Neural progenitor cell (in vitro differentiated cells): ENCODE measurements around the gene IPO13. TPM values are rescaled to one million over a fixed set of nuclear protein-coding genes. Genes with fewer than 3 reads are reported as not detected.

ENCODE experiments used
- DNase-seq: peaks from one replicate; pipeline ENCODE4 v3.0.0-alpha.2; 2016; ENCODE audit warnings: low spot score
- H2AFZ ChIP-seq: fragments of 200-600 bp; sonication (generic); replicated peaks from 2 replicates; pipeline ENCODE4 v1.6.1; 2016; ENCODE audit warnings: antibody characterized with exemption
- H3F3A ChIP-seq: fragments of 200-600 bp; sonication (generic); 2 replicates; pipeline ENCODE4 v1.6.1; 2016; ENCODE audit warnings: antibody characterized with exemption, low read depth
- H3K27ac ChIP-seq: fragments of 200-600 bp; sonication (generic); 2 replicates; pipeline ENCODE4 v1.5.1; 2016; ENCODE audit warnings: mild to moderate bottlenecking
- H3K27me3 ChIP-seq: fragments of 200-600 bp; sonication (generic); 2 replicates; pipeline ENCODE4 v1.6.1; 2016; ENCODE audit warnings: mild to moderate bottlenecking, moderate library complexity
- H3K36me3 ChIP-seq: fragments of 200-600 bp; sonication (generic); 2 replicates; pipeline ENCODE4 v1.5.1; 2016
- H3K4me1 ChIP-seq: fragments of 200-600 bp; sonication (generic); 2 replicates; pipeline ENCODE4 v1.6.1; 2016; ENCODE audit warnings: mixed run types
- H3K4me2 ChIP-seq: fragments of 200-600 bp; sonication (generic); 2 replicates; pipeline ENCODE4 v1.6.1; 2016
- H3K4me3 ChIP-seq: fragments of 200-600 bp; sonication (generic); 2 replicates; pipeline ENCODE4 v1.5.1; 2016
- H3K79me2 ChIP-seq: fragments of 200-600 bp; sonication (generic); 2 replicates; pipeline ENCODE4 v1.6.1; 2016; ENCODE audit warnings: low read depth
- H3K9ac ChIP-seq: fragments of 200-600 bp; sonication (generic); 2 replicates; pipeline ENCODE4 v1.6.1; 2016
- H3K9me3 ChIP-seq: fragments of 200-600 bp; sonication (generic); 2 replicates; pipeline ENCODE4 v1.5.1; 2016; ENCODE audit warnings: low read depth
- H4K20me1 ChIP-seq: fragments of 200-600 bp; sonication (generic); 2 replicates; pipeline ENCODE4 v1.6.1; 2016; ENCODE audit warnings: low read depth
- H3K27ac Mint-ChIP-seq: 3 replicates; pipeline ENCODE4 v1.8.0; 2021; ENCODE audit warnings: mixed read lengths
- H3K27me3 Mint-ChIP-seq: 2 replicates; pipeline ENCODE4 v1.8.0; 2022; ENCODE audit warnings: low read depth, mild to moderate bottlenecking, inconsistent platforms, moderate library complexity, mixed read lengths; ENCODE audit not compliant: insufficient read depth
- H3K36me3 Mint-ChIP-seq: 3 replicates; pipeline ENCODE4 v1.8.0; 2021; ENCODE audit warnings: mixed read lengths
- H3K4me1 Mint-ChIP-seq: 3 replicates; pipeline ENCODE4 v1.8.0; 2021; ENCODE audit warnings: mixed read lengths
- H3K4me3 Mint-ChIP-seq: 3 replicates; pipeline ENCODE4 v1.8.0; 2021; ENCODE audit warnings: mild to moderate bottlenecking, moderate library complexity, mixed read lengths
- H3K9me3 Mint-ChIP-seq: 3 replicates; pipeline ENCODE4 v1.8.0; 2020; ENCODE audit warnings: mixed read lengths
- EZH2 ChIP-seq: fragments of 200-600 bp; sonication (generic); IDR thresholded peaks from 2 replicates; pipeline ENCODE4 v1.6.1; 2017; ENCODE audit warnings: antibody characterized with exemption, mild to moderate bottlenecking, moderate library complexity
- EZH2phosphoT487 ChIP-seq: fragments of 200-600 bp; sonication (generic); IDR thresholded peaks from 2 replicates; pipeline ENCODE4 v1.6.1; 2017; ENCODE audit warnings: antibody characterized with exemption
- total RNA-seq: library from RNA; depleted of rRNA; stranded (reverse); fragments of >200 nt; gene quantifications from 2 replicates; pipeline ENCODE4 v1.2.3, GENCODE V29; 2015; ENCODE audit warnings: low replicate concordance
- TF ChIP-seq, protein P1 (sequence below): fragments of 200-600 bp; sonication (generic); IDR thresholded peaks from 2 replicates; pipeline ENCODE4 v1.5.1; 2017; ENCODE audit warnings: antibody characterized with exemption, mild to moderate bottlenecking

The IPO13 gene
- total RNA-seq, 1 donor from 2014 or later = 7.2 TPM

- H3K27ac ChIP-seq = no peak overlapping the region
- H3K4me1 ChIP-seq = peaks cover 10% of the 10 kb centered on the region
- peaks cover 21% of the 10 kb centered on the region for H4K20me1 ChIP-seq
- Mint-ChIP-seq H3K27ac (no peak overlapping the region), H3K27me3 (peaks cover 5% of the 10 kb centered on the region), H3K4me3 (no peak overlapping the region), H3K4me1 (peaks cover 42% of the 10 kb centered on the region), H3K36me3 (peaks cover 3% of the 10 kb centered on the region), H3K9me3 (no peaks in the 10 kb centered on the region)
- peaks cover 8% of the 10 kb centered on the region for H3F3A ChIP-seq
- no peaks in the 10 kb centered on the region for H3K27me3 ChIP-seq
- DNase-seq = no peak
- no peaks in the 10 kb centered on the region for H3K36me3 ChIP-seq
- no peak overlapping the region for H2AFZ ChIP-seq
- no peak overlapping the region for H3K9ac ChIP-seq
- no peaks in the 10 kb centered on the region for H3K79me2 ChIP-seq
- no peaks in the 10 kb centered on the region for H3K9me3 ChIP-seq
- H3K4me2 ChIP-seq = no peak overlapping the region
- TF ChIP-seq EZH2phosphoT487 (no peak), EZH2 (no peak)
- TF ChIP-seq, protein P1, sequence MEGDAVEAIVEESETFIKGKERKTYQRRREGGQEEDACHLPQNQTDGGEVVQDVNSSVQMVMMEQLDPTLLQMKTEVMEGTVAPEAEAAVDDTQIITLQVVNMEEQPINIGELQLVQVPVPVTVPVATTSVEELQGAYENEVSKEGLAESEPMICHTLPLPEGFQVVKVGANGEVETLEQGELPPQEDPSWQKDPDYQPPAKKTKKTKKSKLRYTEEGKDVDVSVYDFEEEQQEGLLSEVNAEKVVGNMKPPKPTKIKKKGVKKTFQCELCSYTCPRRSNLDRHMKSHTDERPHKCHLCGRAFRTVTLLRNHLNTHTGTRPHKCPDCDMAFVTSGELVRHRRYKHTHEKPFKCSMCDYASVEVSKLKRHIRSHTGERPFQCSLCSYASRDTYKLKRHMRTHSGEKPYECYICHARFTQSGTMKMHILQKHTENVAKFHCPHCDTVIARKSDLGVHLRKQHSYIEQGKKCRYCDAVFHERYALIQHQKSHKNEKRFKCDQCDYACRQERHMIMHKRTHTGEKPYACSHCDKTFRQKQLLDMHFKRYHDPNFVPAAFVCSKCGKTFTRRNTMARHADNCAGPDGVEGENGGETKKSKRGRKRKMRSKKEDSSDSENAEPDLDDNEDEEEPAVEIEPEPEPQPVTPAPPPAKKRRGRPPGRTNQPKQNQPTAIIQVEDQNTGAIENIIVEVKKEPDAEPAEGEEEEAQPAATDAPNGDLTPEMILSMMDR = no peak
- no peak overlapping the region for H3K4me3 ChIP-seq
These were observed 52.7 kb downstream of the IPO13 start for GRCh38 chr1:43999455-43999854.

- H3K9ac ChIP-seq = no peak overlapping the region
These were observed 53.4 kb downstream of the IPO13 start for GRCh38 chr1:44000122-44000665.

DNA sequence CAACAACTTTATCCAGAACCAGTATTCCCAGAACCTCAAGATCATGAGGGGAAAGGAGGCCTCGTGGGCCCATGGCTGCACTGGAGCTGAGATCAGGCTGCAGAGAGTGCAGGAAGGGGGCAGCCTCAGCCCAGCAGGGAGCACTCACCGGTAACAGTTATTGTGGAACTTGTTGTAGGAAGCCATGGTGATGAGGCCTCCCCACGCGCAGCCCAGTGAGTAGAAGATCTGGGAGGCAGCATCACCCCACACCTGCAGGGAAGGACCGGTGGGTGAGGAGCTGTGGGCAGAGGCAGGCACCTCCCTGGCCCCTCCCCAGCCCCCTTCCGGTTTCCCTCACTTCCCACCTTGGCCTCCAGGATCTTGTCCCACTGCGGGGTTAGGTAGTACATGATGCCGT is 55.4 kb downstream of the IPO13 start:
- H3K27me3 Mint-ChIP-seq = peaks cover 2% of the 10 kb centered on the region
- Histone ChIP-seq H3K9me3 (no peaks in the 10 kb centered on the region), H3K27me3 (no peaks in the 10 kb centered on the region), H3K4me3 (no peak overlapping the region), H3K9ac (no peak overlapping the region), H3K27ac (no peak overlapping the region), H4K20me1 (peaks cover under 1% of the 10 kb centered on the region), H2AFZ (no peak overlapping the region), H3F3A (peaks cover 4% of the 10 kb centered on the region), H3K4me2 (no peak overlapping the region), H3K36me3 (no peaks in the 10 kb centered on the region), H3K4me1 (no peaks in the 10 kb centered on the region), H3K79me2 (no peaks in the 10 kb centered on the region)
- H3K9me3 Mint-ChIP-seq = no peaks in the 10 kb centered on the region
- no peak for DNase-seq
- no peak overlapping the region for H3K4me3 Mint-ChIP-seq
- no peak overlapping the region for H3K27ac Mint-ChIP-seq
- H3K36me3 Mint-ChIP-seq = peaks cover 3% of the 10 kb centered on the region
- peaks cover 31% of the 10 kb centered on the region for H3K4me1 Mint-ChIP-seq
- no peak for TF ChIP-seq EZH2phosphoT487
- no peak for TF ChIP-seq EZH2
- TF ChIP-seq, protein P1 = no peak

More at GRCh38 chr1:44000122-44000665, 53.4 kb downstream of the IPO13 start:
- Histone ChIP-seq H3K79me2 (no peaks in the 10 kb centered on the region), H2AFZ (no peak overlapping the region), H3K4me1 (peaks cover 10% of the 10 kb centered on the region), H3K4me3 (no peak overlapping the region), H3K36me3 (no peaks in the 10 kb centered on the region), H3K27ac (no peak overlapping the region), H3K4me2 (no peak overlapping the region), H3K27me3 (no peaks in the 10 kb centered on the region), H3F3A (peaks cover 8% of the 10 kb centered on the region), H4K20me1 (peaks cover 19% of the 10 kb centered on the region), H3K9me3 (no peaks in the 10 kb centered on the region)
- Mint-ChIP-seq H3K27ac (no peak overlapping the region), H3K4me1 (peaks cover 39% of the 10 kb centered on the region), H3K27me3 (peaks cover 2% of the 10 kb centered on the region), H3K9me3 (no peaks in the 10 kb centered on the region), H3K36me3 (peaks cover 3% of the 10 kb centered on the region), H3K4me3 (no peak overlapping the region)
- no peak for DNase-seq
- TF ChIP-seq EZH2 = no peak
- TF ChIP-seq, protein P1 = no peak
- TF ChIP-seq EZH2phosphoT487 = no peak
